NCI-H146 (cell line): ENCODE measurements around the gene FAM25A.

Experiments used
- DNase-seq: peaks from one replicate; lab custom pipeline; 2025; lab: John Stamatoyannopoulos, UW

Gene FAM25A

GRCh38 chr10:87064651-87065050, 44.6 kb downstream of the FAM25A start:
- DNase-seq: no peak

DNA sequence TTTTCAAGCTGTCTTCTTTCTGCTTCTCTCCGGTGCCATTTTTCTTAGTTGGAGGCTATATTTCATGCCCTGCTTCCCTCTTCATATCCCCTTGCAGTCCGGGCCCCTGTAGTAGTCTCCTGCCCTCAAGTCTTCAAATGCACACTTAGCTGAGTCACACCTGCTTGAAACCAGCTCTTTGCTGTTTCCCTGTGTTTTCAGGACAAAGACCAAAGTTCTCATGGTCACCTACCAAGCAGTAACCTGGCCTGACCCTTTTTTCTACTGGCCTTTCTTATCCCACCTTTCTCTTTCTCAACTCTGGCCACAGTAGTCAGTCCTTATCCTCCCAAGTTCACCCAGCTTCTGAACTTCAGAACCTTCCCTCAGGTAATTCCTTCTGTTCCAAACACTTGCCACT, 46.1 kb downstream of the FAM25A start:
- no peak for DNase-seq

- no peak for DNase-seq
Observed at GRCh38 chr10:87066865-87067264, 46.8 kb downstream of the FAM25A start.

DNA sequence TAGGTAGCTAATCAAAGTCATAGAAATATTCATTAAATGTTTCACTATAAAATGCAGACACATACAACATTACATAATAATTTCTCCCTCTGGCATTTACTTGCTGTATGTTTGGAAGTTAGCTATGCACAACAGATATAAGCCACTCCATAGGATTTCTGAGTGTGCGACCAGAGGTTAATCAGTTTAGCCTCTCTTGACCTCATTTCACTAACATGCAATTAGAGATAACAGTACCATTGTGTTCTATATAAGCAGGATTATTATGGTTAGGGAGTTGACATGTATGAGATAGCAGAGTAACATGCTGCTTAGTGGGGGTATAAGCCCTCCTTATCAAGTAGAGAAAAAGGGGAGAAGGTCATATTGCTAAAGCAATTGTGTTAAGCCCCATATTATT, 48.2 kb downstream of the FAM25A start:
- no peak for DNase-seq

- no peak for DNase-seq
Observed at GRCh38 chr10:87072449-87072848, 52.4 kb downstream of the FAM25A start.
